ENCODE results near the gene PDS5B.

PDS5B gene

DNA sequence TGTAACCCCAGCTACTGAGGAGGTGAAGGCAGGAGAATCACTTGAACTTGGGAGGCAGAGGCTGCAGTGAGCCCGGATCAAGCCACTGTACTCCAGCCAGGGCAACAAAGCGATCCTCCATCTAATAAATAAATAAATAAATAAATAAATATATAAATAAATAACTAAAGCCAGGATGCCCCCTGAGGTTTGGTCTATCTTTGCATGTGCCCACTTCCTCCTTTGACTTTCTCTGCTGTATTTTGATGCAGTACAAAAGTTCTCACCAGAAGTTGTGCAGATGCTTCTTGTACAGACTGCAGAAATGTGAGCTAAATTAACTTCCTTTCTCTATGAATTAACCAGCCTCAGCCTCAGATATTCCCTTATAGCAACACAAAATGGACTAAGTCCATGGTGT is 41.2 kb upstream of the PDS5B start:
- Histone ChIP-seq H3K79me2 (ENCODE audit: control insufficient read depth, low read length) (no peaks in the 10 kb centered on the region), H3K27ac (ENCODE audit: low read depth, low read length) (no peak overlapping the region), H4K20me1 (ENCODE audit: control insufficient read depth, insufficient read depth, low read depth, low read length) (no peaks in the 10 kb centered on the region), H3K9me2 (replicated peaks; ENCODE audit: control insufficient read depth, low read length) (no peaks in the 10 kb centered on the region), H3K4me3 (ENCODE audit: low read length) (no peak overlapping the region), H3K4me1 (ENCODE audit: control insufficient read depth, low read length) (peaks cover 4% of the 10 kb centered on the region), H3K4me2 (ENCODE audit: low read length) (no peak overlapping the region), H3K9me3 (ENCODE audit: control insufficient read depth, insufficient read depth, low read length) (no peaks in the 10 kb centered on the region), H3K27me3 (ENCODE audit: control insufficient read depth, low read length) (peaks cover 5% of the 10 kb centered on the region; the same call in 1 of the 2 replicates), H3K36me3 (ENCODE audit: control insufficient read depth, low read length) (no peaks in the 10 kb centered on the region), H3F3A (ENCODE audit: control insufficient read depth, insufficient read depth) (no peaks in the 10 kb centered on the region)
- TF ChIP-seq, protein P1, sequence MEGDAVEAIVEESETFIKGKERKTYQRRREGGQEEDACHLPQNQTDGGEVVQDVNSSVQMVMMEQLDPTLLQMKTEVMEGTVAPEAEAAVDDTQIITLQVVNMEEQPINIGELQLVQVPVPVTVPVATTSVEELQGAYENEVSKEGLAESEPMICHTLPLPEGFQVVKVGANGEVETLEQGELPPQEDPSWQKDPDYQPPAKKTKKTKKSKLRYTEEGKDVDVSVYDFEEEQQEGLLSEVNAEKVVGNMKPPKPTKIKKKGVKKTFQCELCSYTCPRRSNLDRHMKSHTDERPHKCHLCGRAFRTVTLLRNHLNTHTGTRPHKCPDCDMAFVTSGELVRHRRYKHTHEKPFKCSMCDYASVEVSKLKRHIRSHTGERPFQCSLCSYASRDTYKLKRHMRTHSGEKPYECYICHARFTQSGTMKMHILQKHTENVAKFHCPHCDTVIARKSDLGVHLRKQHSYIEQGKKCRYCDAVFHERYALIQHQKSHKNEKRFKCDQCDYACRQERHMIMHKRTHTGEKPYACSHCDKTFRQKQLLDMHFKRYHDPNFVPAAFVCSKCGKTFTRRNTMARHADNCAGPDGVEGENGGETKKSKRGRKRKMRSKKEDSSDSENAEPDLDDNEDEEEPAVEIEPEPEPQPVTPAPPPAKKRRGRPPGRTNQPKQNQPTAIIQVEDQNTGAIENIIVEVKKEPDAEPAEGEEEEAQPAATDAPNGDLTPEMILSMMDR (IDR thresholded peaks at IDR 0.05; ENCODE audit: low read depth, low read length, poor library complexity, severe bottlenecking), result no peak
- TF ChIP-seq EZH2phosphoT487 (IDR thresholded peaks at IDR 0.05; ENCODE audit: borderline replicate concordance, low read length), result no peak

DNA sequence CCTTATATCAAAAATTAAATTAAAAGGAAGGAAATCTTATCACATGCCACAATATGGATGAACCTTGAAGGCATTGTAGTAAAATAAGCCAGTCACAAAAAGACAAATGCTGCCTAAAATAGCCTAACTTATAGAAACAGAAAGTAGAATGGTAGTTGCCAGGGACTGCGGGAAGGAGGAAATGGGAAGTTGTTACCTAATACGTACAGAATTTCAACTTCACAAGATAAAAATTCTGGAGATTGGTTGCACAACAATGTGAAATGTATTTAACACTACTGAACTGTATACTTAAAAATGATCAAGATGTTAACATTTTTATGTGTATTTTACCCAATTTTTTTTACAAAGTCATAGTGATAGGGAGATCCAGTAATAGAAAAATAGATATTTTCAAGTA is 37.4 kb upstream of the PDS5B start:
- no peak overlapping the region for H3K27ac ChIP-seq (ENCODE audit: low read depth, low read length)
- H3K27me3 ChIP-seq (ENCODE audit: control insufficient read depth, low read length), result peaks cover 5% of the 10 kb centered on the region; the same call in 1 of the 2 replicates
- no peaks in the 10 kb centered on the region; the same call in 1 of the 2 replicates for H3K9me2 ChIP-seq (replicated peaks; ENCODE audit: control insufficient read depth, low read length)
- H3K36me3 ChIP-seq (ENCODE audit: control insufficient read depth, low read length), result no peaks in the 10 kb centered on the region
- H3K79me2 ChIP-seq (ENCODE audit: control insufficient read depth, low read length), result no peaks in the 10 kb centered on the region
- TF ChIP-seq, protein P1 (IDR thresholded peaks at IDR 0.05; ENCODE audit: low read depth, low read length, poor library complexity, severe bottlenecking), result no peak
- TF ChIP-seq EZH2phosphoT487 (IDR thresholded peaks at IDR 0.05; ENCODE audit: borderline replicate concordance, low read length), result no peak
- no peaks in the 10 kb centered on the region for H4K20me1 ChIP-seq (ENCODE audit: control insufficient read depth, insufficient read depth, low read depth, low read length)
- no peaks in the 10 kb centered on the region for H3K9me3 ChIP-seq (ENCODE audit: control insufficient read depth, insufficient read depth, low read length)
- no peak overlapping the region for H3K4me3 ChIP-seq (ENCODE audit: low read length)
- no peak overlapping the region for H3K4me2 ChIP-seq (ENCODE audit: low read length)
- peaks cover 4% of the 10 kb centered on the region for H3K4me1 ChIP-seq (ENCODE audit: control insufficient read depth, low read length)
- no peaks in the 10 kb centered on the region for H3F3A ChIP-seq (ENCODE audit: control insufficient read depth, insufficient read depth)

DNA sequence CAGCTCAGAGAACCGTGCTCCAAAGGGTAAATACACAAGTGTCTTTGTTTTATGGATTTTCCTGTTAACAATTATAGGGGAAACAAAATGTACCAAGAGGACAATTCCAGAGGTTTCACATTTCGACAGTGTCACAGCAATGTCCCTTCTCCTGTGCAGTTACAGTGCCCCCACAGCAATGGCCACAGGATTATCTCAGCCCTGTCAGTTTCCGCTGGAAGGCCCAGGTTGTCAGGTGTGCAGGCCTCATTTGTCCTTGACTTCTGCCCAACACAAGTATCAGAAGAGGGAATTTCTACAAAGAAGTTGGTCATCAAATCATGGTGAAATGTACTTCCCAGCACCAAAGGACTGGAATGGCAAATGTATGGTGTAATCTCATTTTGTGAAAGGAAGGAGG is 36.5 kb upstream of the PDS5B start:
- Histone ChIP-seq H3K4me2 (ENCODE audit: low read length) (no peak overlapping the region), H3K9me3 (ENCODE audit: control insufficient read depth, insufficient read depth, low read length) (no peaks in the 10 kb centered on the region), H3K79me2 (ENCODE audit: control insufficient read depth, low read length) (no peaks in the 10 kb centered on the region), H4K20me1 (ENCODE audit: control insufficient read depth, insufficient read depth, low read depth, low read length) (no peaks in the 10 kb centered on the region), H3K4me3 (ENCODE audit: low read length) (no peak overlapping the region), H3K27ac (ENCODE audit: low read depth, low read length) (no peak overlapping the region), H3K36me3 (ENCODE audit: control insufficient read depth, low read length) (no peaks in the 10 kb centered on the region), H3K9me2 (replicated peaks; ENCODE audit: control insufficient read depth, low read length) (no peaks in the 10 kb centered on the region; the same call in 1 of the 2 replicates), H3F3A (ENCODE audit: control insufficient read depth, insufficient read depth) (no peaks in the 10 kb centered on the region), H3K27me3 (ENCODE audit: control insufficient read depth, low read length) (peaks cover 5% of the 10 kb centered on the region; the same call in 1 of the 2 replicates), H3K4me1 (ENCODE audit: control insufficient read depth, low read length) (peaks cover 4% of the 10 kb centered on the region)
- TF ChIP-seq, protein P1 (IDR thresholded peaks at IDR 0.05; ENCODE audit: low read depth, low read length, poor library complexity, severe bottlenecking), result no peak
- TF ChIP-seq EZH2phosphoT487 (IDR thresholded peaks at IDR 0.05; ENCODE audit: borderline replicate concordance, low read length), result no peak

All from DOHH2 (cell line).